Retinal pigment epithelial cell (primary cell): ENCODE measurements around the gene GHRHR.

Source experiments
- DNase-seq: peaks from one replicate; pipeline ENCODE4 v3.0.0-alpha.2; 2010; ENCODE audit warnings: low read depth
- H3K4me3 ChIP-seq: 2 replicates; pipeline ENCODE4 v1.5.1; 2011; ENCODE audit warnings: mild to moderate bottlenecking, low read length, control low read depth, moderate library complexity
- CTCF ChIP-seq: conservative IDR thresholded peaks from 2 replicates; pipeline ENCODE4 v1.5.1; 2011; ENCODE audit warnings: low read depth, low read length, control low read depth, inconsistent platforms

Gene GHRHR

GRCh38 chr7:30995536-30995935, 31.8 kb downstream of the GHRHR start:
- TF ChIP-seq CTCF = no peak
- no peak overlapping the region for H3K4me3 ChIP-seq
- DNase-seq = no peak

GRCh38 chr7:30996256-30996655, 32.5 kb downstream of the GHRHR start:
- DNase-seq = no peak
- TF ChIP-seq CTCF = no peak
- H3K4me3 ChIP-seq = no peak overlapping the region

GRCh38 chr7:30996883-30997282, 33.1 kb downstream of the GHRHR start:
- TF ChIP-seq CTCF = no peak
- no peak for DNase-seq
- H3K4me3 ChIP-seq = no peak overlapping the region

GRCh38 chr7:30997316-30997715, 33.6 kb downstream of the GHRHR start:
- no peak for DNase-seq
- H3K4me3 ChIP-seq = no peak overlapping the region

GRCh38 chr7:30998180-30998579, 34.4 kb downstream of the GHRHR start:
- no peak overlapping the region for H3K4me3 ChIP-seq
- TF ChIP-seq CTCF = no peak
- DNase-seq = no peak

More at GRCh38 chr7:30997316-30997715, 33.6 kb downstream of the GHRHR start:
- TF ChIP-seq CTCF = no peak

GRCh38 chr7:31000161-31000693, 36.5 kb downstream of the GHRHR start:
- no peak overlapping the region for H3K4me3 ChIP-seq
- TF ChIP-seq CTCF = no peak

GRCh38 chr7:31000779-31001178, 37.0 kb downstream of the GHRHR start:
- no peak for DNase-seq
- no peak overlapping the region for H3K4me3 ChIP-seq
- TF ChIP-seq CTCF = no peak

More at GRCh38 chr7:31000161-31000693, 36.5 kb downstream of the GHRHR start:
- DNase-seq = no peak
